Psoas muscle (tissue), 8 donors: Measurements from ENCODE around the gene TRPM3. TPM values are rescaled to one million over a fixed set of nuclear protein-coding genes. Genes with fewer than 3 reads are reported as not detected.

Experiments used
- ATAC-seq, 4 donors: fragments of 200-7000 bp; cut with Tn5 transposase; one replicate each; pipeline ENCODE4 v1.9.1; 2020; ENCODE audit warnings: moderate library complexity in 3 of 4, mild to moderate bottlenecking in 2 of 4
- DNase-seq, 2 donors: peaks; one replicate each; pipeline ENCODE4 v3.0.0-alpha.2; 2020
- H3K27ac ChIP-seq: fragments of 200-600 bp; one replicate; pipeline ENCODE4 v1.8.0; 2022
- H3K27me3 ChIP-seq, 3 donors: fragments of 200-600 bp in 1 of 3; one replicate each; pipeline versions ENCODE4 v1.6.1 to v1.8.0; 2013 to 2022; ENCODE audit warnings: low read length in 2 of 3, mild to moderate bottlenecking in 2 of 3, moderate library complexity in 1 of 3; ENCODE audit not compliant: insufficient read depth in 3 of 3
- H3K36me3 ChIP-seq, 2 donors: fragments of 200-600 bp in 1 of 2; one replicate each; pipeline versions ENCODE4 v1.6.1 to v1.8.0; 2013 to 2022; ENCODE audit warnings: low read depth in 1 of 2, mild to moderate bottlenecking in 1 of 2, moderate library complexity in 1 of 2; ENCODE audit not compliant: insufficient read depth in 1 of 2
- H3K4me1 ChIP-seq: fragments of 200-600 bp; one replicate; pipeline ENCODE4 v1.8.0; 2022
- H3K4me3 ChIP-seq: fragments of 200-600 bp; one replicate; pipeline ENCODE4 v1.8.0; 2022; ENCODE audit warnings: mild to moderate bottlenecking
- H3K9me3 ChIP-seq: fragments of 200-600 bp; one replicate; pipeline ENCODE4 v1.8.0; 2022
- WGBS, 3 donors: extraction: QIAGEN DNeasy Blood & Tissue Kit; methylation state at CpG; one replicate each; pipeline versions ENCODE4 v1.1.6 to v1.1.7; 2013; 5-methylcytosine and 5-hydroxymethylcytosine counted together
- intact Hi-C, 2 donors: fragments of 100-400 bp; cut with DNase I; formaldehyde crosslinking; loops; one replicate each; pipeline versions ENCODE4 v1.11.0 to v1.14.2; 2022
- polyA plus RNA-seq, 3 donors: library from polyadenylated mRNA; stranded (reverse); fragments of 200-250 nt; gene quantifications; one replicate each; pipeline ENCODE4 v1.2.3, GENCODE V29; 2013
- total RNA-seq, 4 donors: library from RNA; stranded (reverse); fragmentation: NEBNext Ultra II Directional in 2 of 4; extraction: Animal tissue kit (Norgen Biotek cat#: 25700) in 2 of 4; gene quantifications; one replicate each; pipeline versions ENCODE4 v1.2.1 to v1.2.4, GENCODE V29; 2021 to 2023
- TF ChIP-seq, protein P1 (sequence below): fragments of 200-600 bp; IDR thresholded peaks from one replicate; pipeline ENCODE4 v1.8.0; 2022; ENCODE audit warnings: antibody characterized with exemption
- donor health status: healthy with polysubstance abuse.
- donor health status: DM: no; HTN: no; CAD: no; lungs with moderate emphysema.
- donor health status: Bipolar disorder and iron deficiency.
- donor health status: healthy.
- donor health status: DM: yes; HTN: yes; CAD: no.
- donor health status: DM: no; HTN: no; CAD: no.
- donor health status: DM: no; HTN: no; CAD: no.
- donor health status: DM: yes; HTN: yes; CAD: no.

The TRPM3 gene
- total and polyA plus RNA-seq, 7 donors, result 0.01 to 0.16 (median 0.06) TPM; not detected in 3

DNA sequence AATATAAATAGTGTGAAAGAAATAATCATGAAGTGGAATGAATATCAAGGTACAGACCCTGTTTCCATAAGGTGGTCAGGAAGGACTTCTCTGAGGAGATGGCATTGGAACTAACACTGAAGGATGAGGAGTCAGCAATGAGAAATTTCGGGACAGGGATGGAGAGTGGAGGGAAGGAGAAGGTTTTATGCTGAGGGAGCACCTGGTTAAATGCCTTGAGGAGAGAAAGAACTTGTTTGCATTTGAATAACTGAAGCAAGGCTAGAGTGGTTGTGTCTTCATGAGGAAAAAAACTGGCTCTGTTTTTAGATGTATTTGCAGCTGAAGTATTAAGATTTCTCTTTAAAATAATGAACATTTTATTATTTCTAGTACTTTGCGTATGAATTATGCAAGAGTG lies 180.8 kb downstream of the TRPM3 start:
- WGBS, 3 donors, result 46 to 66% (median 50%) methylated on average over 2 of the region's 2 CpGs
- H3K27ac ChIP-seq, result no peak overlapping the region
- TF ChIP-seq, protein P1, sequence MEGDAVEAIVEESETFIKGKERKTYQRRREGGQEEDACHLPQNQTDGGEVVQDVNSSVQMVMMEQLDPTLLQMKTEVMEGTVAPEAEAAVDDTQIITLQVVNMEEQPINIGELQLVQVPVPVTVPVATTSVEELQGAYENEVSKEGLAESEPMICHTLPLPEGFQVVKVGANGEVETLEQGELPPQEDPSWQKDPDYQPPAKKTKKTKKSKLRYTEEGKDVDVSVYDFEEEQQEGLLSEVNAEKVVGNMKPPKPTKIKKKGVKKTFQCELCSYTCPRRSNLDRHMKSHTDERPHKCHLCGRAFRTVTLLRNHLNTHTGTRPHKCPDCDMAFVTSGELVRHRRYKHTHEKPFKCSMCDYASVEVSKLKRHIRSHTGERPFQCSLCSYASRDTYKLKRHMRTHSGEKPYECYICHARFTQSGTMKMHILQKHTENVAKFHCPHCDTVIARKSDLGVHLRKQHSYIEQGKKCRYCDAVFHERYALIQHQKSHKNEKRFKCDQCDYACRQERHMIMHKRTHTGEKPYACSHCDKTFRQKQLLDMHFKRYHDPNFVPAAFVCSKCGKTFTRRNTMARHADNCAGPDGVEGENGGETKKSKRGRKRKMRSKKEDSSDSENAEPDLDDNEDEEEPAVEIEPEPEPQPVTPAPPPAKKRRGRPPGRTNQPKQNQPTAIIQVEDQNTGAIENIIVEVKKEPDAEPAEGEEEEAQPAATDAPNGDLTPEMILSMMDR, result no peak
- H3K4me3 ChIP-seq, result no peak overlapping the region
- H3K36me3 ChIP-seq, result no peaks in the 10 kb centered on the region
- no peak for ATAC-seq
- intact Hi-C loops, result no loop called here
- H3K27me3 ChIP-seq, result no peaks in the 10 kb centered on the region
- H3K9me3 ChIP-seq, result no peaks in the 10 kb centered on the region
- DNase-seq, result no peak
- H3K4me1 ChIP-seq, result no peaks in the 10 kb centered on the region

DNA sequence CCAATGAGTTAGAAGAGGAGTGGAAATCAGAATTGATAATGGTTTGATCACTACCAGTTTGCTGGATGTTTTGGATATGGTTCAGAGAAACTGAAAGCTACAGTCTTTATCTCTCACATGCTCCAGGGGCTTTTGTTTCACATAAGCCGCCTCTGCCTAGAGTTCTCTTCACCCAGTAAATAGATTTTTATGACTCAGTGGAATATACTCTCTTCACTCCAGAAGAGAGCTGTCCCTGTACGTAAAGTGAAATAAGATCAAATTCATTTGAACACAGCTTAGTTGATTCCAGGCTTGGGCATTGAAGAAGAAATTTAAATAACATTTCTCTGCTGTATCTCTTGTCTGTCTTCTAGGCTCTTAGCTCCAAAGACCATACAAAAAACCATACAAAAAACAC lies 184.9 kb downstream of the TRPM3 start:
- H3K27ac ChIP-seq, result no peak overlapping the region
- ATAC-seq (no peak), DNase-seq (no peak)
- no peaks in the 10 kb centered on the region for H3K9me3 ChIP-seq
- no peak overlapping the region for H3K4me3 ChIP-seq
- TF ChIP-seq, protein P1, result no peak
- intact Hi-C loops, result no loop called here
- H3K4me1 ChIP-seq, result no peaks in the 10 kb centered on the region
- WGBS, 3 donors, result 63 to 77% (median 67%) methylated on average over 2 of the region's 2 CpGs
- H3K27me3 ChIP-seq, result no peaks in the 10 kb centered on the region
- no peaks in the 10 kb centered on the region for H3K36me3 ChIP-seq

DNA sequence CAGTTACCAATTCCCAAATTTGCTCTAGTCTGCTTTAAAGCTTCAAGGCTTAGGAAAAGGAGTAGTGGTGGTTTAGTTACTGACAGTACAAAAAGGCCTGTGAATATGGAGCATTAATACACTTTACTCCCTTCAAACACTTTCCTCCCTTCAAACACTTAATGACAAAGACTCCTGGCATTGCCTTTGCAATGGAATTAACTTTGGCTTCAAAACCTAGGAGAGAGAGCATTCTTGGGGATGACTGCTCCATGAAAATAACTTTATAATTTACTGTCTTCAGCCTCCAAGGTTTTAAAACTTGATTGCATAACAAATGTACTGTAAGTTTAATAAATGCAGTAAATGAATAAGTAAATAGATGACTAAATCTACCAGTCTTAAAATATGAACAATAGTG lies 185.6 kb downstream of the TRPM3 start:
- ATAC-seq, result no peak
- Histone ChIP-seq H3K27ac (no peak overlapping the region), H3K4me1 (no peaks in the 10 kb centered on the region), H3K9me3 (no peaks in the 10 kb centered on the region), H3K36me3 (no peaks in the 10 kb centered on the region), H3K27me3 (no peaks in the 10 kb centered on the region), H3K4me3 (no peak overlapping the region)
- intact Hi-C loops, result no loop called here
- DNase-seq, result no peak
- TF ChIP-seq, protein P1, result no peak

DNA sequence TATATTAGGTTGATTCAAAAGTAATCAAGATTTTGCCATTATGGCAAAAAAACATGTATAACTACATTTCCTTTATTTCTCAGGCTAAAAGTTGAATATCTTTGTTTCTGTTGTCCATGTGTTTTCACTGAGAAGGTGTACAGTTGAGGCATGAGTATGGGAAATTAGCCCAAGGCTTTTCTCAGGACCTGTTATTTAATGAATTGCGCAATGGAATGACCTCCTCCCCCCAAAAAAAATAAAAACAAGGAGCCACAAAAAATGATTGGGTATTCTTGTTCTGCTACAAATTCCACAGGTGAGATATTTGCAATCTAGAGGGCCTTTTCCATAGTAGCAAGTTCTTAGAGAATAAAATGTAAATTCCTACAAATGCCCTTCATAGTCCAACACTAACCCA lies 186.8 kb downstream of the TRPM3 start:
- no peak for DNase-seq
- Histone ChIP-seq H3K4me1 (no peaks in the 10 kb centered on the region), H3K36me3 (no peaks in the 10 kb centered on the region), H3K27me3 (no peaks in the 10 kb centered on the region), H3K27ac (no peak overlapping the region), H3K4me3 (no peak overlapping the region), H3K9me3 (no peaks in the 10 kb centered on the region)
- intact Hi-C loops, result no loop called here
- 83 to 97% (median 89%) methylated on average over 1 of the region's 1 CpG for WGBS, 3 donors
- TF ChIP-seq, protein P1, result no peak
- ATAC-seq, result no peak

DNA sequence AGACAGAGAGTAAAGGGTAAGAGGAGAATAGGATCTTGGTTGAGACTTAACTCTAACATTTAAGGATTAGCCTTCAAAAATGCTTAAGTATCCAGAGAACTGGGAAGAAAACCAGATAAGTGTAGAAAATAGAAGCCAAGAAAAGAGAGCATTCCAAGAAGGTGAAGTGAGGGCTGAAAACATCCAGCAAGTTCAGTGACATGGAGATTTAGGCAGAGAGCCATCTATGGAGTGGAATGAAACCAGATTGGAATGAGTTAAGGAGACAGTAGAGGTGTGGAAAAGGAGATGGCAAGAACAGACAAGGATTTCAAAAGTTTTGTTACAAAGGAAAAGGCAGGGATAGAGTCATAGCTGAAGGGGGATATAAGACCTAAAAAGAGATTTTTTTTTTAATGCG lies 188.1 kb downstream of the TRPM3 start:
- H3K4me1 ChIP-seq, result no peaks in the 10 kb centered on the region
- no peaks in the 10 kb centered on the region for H3K27me3 ChIP-seq
- no peaks in the 10 kb centered on the region for H3K9me3 ChIP-seq
- ATAC-seq (no peak), DNase-seq (no peak)
- intact Hi-C loops, result no loop called here
- no peak overlapping the region for H3K4me3 ChIP-seq
- no peak overlapping the region for H3K27ac ChIP-seq
- H3K36me3 ChIP-seq, result no peaks in the 10 kb centered on the region
- 79 to 88% (median 85%) methylated on average over 1 of the region's 1 CpG for WGBS, 3 donors
- TF ChIP-seq, protein P1, result no peak
